HG02840 (cell line): Measurements from ENCODE around the gene EVI2A.
"Not testable (repeated sequence)": the region's sequence is repeated elsewhere in the genome, so short reads cannot be mapped to it uniquely, and the experiment has no call there.

Source experiments
- ATAC-seq: cut with Tn5 transposase; IDR thresholded peaks from one replicate; pipeline ENCODE4 v1.9.1; 2021; ENCODE audit warnings: mild to moderate bottlenecking, moderate library complexity, moderate number of reproducible peaks; ENCODE audit not compliant: unreplicated experiment, low FRiP score

EVI2A gene

GRCh38 chr17:31313982-31314781 lies 7.2 kb downstream of the EVI2A start, which contains the start of gene EVI2B:
TSS of gene EVI2B (minus strand) at chr17:31314054. CDS start at chr17:31305609, 8,445 bp downstream.
- no peak for ATAC-seq

- ATAC-seq, result not testable (repeated sequence)
Measured at GRCh38 chr17:31312223-31312622, 9.2 kb downstream of the EVI2A start.

- ATAC-seq, result no peak
Measured at GRCh38 chr17:31311526-31311925, 9.9 kb downstream of the EVI2A start.

- no peak for ATAC-seq
Measured at GRCh38 chr17:31310886-31311285, 10.5 kb downstream of the EVI2A start.

- no peak for ATAC-seq
Measured at GRCh38 chr17:31310260-31310659, 11.2 kb downstream of the EVI2A start.

- no peak for ATAC-seq
Measured at GRCh38 chr17:31309556-31309955, 11.9 kb downstream of the EVI2A start.

- no peak for ATAC-seq
Measured at GRCh38 chr17:31308372-31309334, 12.8 kb downstream of the EVI2A start.

GRCh38 chr17:31307640-31308039 lies 13.8 kb downstream of the EVI2A start:
- no peak for ATAC-seq

- ATAC-seq, result no peak
Measured at GRCh38 chr17:31299624-31300023, 21.8 kb downstream of the EVI2A start.

GRCh38 chr17:31297090-31297489 lies 24.3 kb downstream of the EVI2A start, which contains the start of gene OMG:
TSS of gene OMG (minus strand) at chr17:31297239. CDS start at chr17:31296331, 908 bp downstream.
- ATAC-seq, result no peak

GRCh38 chr17:31296142-31296541 lies 25.3 kb downstream of the EVI2A start:
- ATAC-seq, result no peak

GRCh38 chr17:31295489-31295871 lies 25.9 kb downstream of the EVI2A start:
- ATAC-seq, result no peak

GRCh38 chr17:31294820-31295488 lies 26.5 kb downstream of the EVI2A start:
- ATAC-seq, result no peak

GRCh38 chr17:31294231-31294630 lies 27.2 kb downstream of the EVI2A start:
- ATAC-seq, result no peak

GRCh38 chr17:31293581-31293980 lies 27.8 kb downstream of the EVI2A start:
- ATAC-seq, result no peak

GRCh38 chr17:31291820-31292219 lies 29.6 kb downstream of the EVI2A start:
- ATAC-seq, result no peak

GRCh38 chr17:31289790-31290189 lies 31.6 kb downstream of the EVI2A start:
- ATAC-seq, result no peak

GRCh38 chr17:31287932-31288331 lies 33.5 kb downstream of the EVI2A start:
- not testable (repeated sequence) for ATAC-seq

- no peak for ATAC-seq
Measured at GRCh38 chr17:31286587-31286986, 34.8 kb downstream of the EVI2A start.

GRCh38 chr17:31283841-31284240 lies 37.6 kb downstream of the EVI2A start:
- ATAC-seq, result no peak

GRCh38 chr17:31281061-31281460 lies 40.4 kb downstream of the EVI2A start:
- ATAC-seq, result no peak
